B cell (primary cell): ENCODE measurements around the gene COL19A1.

ENCODE experiments used
- EZH2 ChIP-seq: IDR thresholded peaks from 2 replicates; pipeline ENCODE4 v1.6.1; 2012; ENCODE audit warnings: borderline replicate concordance, low read depth, mild to moderate bottlenecking, moderate library complexity, low read length; ENCODE audit not compliant: insufficient read depth, poor library complexity, severe bottlenecking
- TF ChIP-seq, protein P1 (sequence below): fragments of 200-600 bp; IDR thresholded peaks from one replicate; pipeline ENCODE4 v1.8.0; 2022; ENCODE audit warnings: antibody characterized with exemption, mild to moderate bottlenecking

DNA sequence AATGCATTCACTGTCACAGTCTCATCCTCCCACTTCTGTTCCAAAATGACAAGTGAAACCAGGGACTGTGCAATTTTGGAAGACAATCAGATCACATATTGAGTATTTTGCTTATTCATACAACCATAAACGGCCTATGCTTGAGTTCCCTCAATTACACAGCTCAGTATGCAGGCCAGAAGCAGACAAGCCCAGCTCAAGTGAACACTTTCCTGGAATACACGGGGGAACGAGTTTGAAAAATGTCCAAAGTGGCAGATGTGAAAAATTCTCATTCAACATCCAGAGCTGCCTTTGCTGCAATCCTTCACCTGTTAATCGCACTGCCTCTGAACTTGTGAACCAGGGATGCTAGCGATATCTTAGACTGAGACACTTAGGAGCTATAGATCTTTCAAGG lies 246.4 kb downstream of the COL19A1 start:
- TF ChIP-seq, protein P1, sequence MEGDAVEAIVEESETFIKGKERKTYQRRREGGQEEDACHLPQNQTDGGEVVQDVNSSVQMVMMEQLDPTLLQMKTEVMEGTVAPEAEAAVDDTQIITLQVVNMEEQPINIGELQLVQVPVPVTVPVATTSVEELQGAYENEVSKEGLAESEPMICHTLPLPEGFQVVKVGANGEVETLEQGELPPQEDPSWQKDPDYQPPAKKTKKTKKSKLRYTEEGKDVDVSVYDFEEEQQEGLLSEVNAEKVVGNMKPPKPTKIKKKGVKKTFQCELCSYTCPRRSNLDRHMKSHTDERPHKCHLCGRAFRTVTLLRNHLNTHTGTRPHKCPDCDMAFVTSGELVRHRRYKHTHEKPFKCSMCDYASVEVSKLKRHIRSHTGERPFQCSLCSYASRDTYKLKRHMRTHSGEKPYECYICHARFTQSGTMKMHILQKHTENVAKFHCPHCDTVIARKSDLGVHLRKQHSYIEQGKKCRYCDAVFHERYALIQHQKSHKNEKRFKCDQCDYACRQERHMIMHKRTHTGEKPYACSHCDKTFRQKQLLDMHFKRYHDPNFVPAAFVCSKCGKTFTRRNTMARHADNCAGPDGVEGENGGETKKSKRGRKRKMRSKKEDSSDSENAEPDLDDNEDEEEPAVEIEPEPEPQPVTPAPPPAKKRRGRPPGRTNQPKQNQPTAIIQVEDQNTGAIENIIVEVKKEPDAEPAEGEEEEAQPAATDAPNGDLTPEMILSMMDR, result no peak
- TF ChIP-seq EZH2, result no peak
